NCI-H2029 (cell line): ENCODE data around the gene GHRL.

Experiments
- DNase-seq: peaks from one replicate; lab custom pipeline; 2025; lab: John Stamatoyannopoulos, UW

The GHRL gene

GRCh38 chr3:10244009-10244408, 48.7 kb downstream of the GHRL start:
- DNase-seq = no peak

- DNase-seq = no peak
Observed at GRCh38 chr3:10242182-10243065, 50.3 kb downstream of the GHRL start.

GRCh38 chr3:10240799-10241198, 51.9 kb downstream of the GHRL start:
- no peak for DNase-seq

GRCh38 chr3:10238345-10239183, 54.2 kb downstream of the GHRL start:
- no peak for DNase-seq
